IPS DF 19.7 (cell line): Measurements from ENCODE around the gene CHAT.

Experiments
- DNase-seq: peaks from one replicate; pipeline ENCODE4 v3.0.0-alpha.2; 2013; ENCODE audit warnings: low read depth, low spot score

CHAT gene

DNA sequence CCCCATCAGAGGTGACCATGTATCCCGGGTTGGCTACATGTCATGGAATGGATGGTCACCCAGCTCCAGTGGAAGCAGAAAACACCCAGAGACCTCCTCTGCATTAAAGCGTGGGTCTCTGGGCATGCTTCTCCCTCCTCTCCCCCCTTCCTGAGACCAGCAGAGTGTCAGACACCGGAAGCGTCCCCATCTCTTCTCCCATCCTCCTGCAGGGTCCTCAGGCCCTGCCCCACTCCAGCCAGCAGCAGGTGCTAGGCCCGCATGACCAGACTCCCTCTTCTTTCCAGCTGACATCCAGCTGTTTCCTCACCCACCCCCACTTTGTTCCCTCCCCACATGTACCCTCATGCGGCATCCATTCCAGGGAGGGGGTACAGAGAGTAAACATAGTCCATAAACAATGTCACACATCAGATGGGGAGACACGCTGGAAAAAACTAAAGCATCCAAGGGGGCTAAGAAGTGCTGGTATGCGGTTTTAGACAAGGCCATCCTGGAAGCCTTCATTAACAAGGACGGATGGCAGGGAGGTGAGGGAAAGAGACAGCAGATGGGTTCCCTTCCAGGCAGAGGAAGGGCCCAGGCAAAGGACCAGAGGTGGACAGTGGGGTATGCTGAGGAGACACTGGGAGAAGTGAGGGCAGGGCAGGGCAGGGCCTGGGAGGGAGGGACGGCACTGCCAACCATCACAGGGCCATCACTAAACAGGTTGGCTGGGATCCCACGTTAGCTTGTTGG is 16.2 kb upstream of the CHAT start:
- no peak for DNase-seq

DNA sequence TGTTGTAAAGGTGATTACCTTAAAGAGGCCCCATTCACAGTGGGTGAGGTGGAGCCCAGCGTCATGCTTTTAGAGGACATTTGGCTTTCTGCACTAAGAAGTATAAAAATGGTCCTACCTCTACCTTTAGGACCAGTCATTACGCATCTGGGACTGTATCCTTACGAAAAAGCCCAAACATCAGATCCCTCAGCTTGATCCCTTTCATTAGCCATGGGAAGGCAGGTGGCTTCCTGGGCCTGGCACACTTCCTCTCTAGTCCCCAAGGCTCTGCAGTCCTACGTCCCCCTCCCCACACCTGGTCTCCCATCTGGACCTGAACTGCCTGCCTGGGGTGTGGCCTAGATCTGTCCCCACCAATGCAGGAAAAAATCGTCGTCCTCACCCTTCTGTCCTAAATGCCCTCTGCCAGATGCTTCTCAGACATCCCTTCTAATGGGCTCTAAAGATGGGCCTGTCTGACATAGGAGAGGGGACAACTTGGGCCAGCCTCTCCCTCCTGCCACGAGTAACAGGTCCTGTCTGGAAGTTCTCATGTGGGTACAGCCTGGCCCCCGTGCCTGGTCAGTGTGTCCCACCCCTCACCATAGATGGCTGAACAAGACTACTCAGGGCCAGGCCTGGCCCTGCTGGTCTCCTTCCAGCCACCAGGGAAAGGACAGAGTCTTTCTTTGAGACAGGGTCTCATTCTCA is 15.5 kb upstream of the CHAT start:
- DNase-seq, result no peak

- no peak for DNase-seq
These were observed 14.9 kb upstream of the CHAT start for GRCh38 chr10:49598986-49599385.

- DNase-seq, result no peak
These were observed 14.3 kb upstream of the CHAT start for GRCh38 chr10:49599546-49599945.

DNA sequence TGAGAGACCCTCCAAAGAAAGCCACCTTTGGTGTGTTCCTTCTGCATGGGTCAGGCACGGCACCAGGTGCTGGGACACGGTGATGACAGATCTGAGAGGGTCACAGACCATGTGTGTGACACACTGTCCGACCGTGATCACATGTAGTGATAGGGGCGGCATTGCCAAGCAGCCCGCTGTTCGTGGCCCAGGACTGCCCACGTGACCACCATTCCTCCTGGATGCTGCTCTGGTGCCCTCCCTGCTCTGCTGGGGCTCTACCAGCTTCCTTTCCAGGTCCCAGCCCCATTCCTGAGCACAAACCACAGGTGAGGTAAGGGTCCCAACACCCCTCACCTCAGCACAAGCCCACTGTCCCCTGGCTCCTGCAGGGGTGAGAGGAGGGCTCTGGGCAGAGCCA is 13.8 kb upstream of the CHAT start:
- no peak for DNase-seq

GRCh38 chr10:49600781-49601400 is 12.9 kb upstream of the CHAT start:
- DNase-seq, result no peak

DNA sequence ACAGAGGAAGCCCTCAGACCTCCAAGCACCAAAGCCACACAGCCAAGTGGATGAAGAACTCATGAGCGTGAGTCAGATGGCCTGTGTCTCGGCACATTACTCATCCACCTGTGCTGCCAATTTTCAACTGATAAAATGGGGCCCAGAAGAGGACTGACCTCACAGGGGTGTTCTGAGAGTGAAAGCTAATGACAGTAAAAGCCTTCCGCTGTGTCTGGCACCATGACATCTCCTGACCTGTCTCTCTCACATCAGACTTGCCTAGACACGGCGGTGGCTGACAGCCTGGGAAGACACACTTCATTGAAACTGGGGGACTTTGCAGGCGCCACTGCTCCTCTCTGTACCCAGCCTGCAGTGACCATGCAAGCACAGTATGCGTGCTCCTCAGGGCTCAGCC is 12.0 kb upstream of the CHAT start:
- no peak for DNase-seq

- DNase-seq, result no peak
These were observed 11.3 kb upstream of the CHAT start for GRCh38 chr10:49602380-49603023.

GRCh38 chr10:49605216-49605938 is 8.5 kb upstream of the CHAT start:
- DNase-seq, result no peak

DNA sequence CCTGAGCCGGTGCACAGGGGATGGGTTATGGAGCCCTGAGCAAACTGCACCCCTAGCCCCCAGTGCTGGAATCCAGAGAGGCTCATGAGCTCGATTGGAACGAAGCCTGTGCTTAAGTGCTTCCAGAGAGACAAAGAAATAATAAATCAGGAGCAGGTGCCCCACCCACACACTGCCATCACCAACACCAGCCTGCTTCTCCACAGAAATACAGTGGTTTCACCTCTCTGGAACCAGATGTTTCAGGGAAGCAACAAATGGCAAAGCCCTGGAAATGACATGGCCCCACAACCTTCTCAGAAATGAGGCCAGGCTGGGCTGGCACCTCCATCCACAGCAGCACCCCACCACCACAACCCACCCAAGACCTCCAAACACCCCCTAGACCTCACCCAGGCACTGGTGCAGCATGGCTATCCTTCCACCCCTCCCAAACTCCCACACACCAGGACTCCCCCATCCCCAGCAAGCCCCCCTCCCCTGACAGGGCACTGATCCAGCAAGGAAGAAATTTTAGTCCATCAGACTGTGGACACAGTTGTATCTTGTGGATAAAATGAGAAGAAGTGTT is 7.8 kb upstream of the CHAT start:
- no peak for DNase-seq

- no peak for DNase-seq
These were observed 6.8 kb upstream of the CHAT start for GRCh38 chr10:49606981-49607535.

GRCh38 chr10:49608166-49609005 is 5.5 kb upstream of the CHAT start:
- DNase-seq, result no peak

- DNase-seq, result no peak
These were observed 4.9 kb upstream of the CHAT start for GRCh38 chr10:49609006-49609282.

GRCh38 chr10:49609283-49610113 is 4.3 kb upstream of the CHAT start:
- no peak for DNase-seq

GRCh38 chr10:49610114-49610457 is 3.8 kb upstream of the CHAT start, which contains the start of gene SLC18A3:
Gene SLC18A3 (plus strand): TSS chr10:49610310. CDS start chr10:49610741, 431 bp downstream.
- DNase-seq, result no peak

DNA sequence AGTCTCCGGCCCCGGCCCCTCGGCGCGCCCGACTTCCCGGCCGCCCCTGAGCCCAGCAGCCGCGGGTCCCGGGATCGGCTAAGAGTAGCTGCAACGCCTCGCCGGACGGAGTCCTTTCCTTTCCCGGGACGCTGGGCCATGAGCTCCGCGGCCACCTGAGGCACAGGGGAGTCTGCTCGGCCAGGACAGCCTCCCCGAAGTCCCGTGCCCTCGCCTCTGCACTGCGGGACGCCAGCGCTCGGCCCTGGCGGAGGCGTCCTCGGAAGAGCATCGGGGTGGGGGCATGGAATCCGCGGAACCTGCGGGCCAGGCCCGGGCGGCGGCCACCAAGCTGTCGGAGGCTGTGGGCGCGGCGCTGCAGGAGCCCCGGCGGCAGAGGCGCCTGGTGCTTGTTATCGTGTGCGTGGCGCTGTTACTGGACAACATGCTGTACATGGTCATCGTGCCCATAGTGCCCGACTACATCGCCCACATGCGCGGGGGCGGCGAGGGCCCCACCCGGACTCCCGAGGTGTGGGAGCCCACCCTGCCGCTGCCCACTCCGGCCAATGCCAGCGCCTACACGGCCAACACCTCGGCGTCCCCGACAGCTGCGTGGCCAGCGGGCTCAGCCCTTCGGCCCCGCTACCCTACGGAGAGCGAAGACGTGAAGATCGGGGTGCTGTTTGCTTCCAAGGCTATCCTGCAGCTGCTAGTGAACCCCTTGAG is 3.2 kb upstream of the CHAT start:
- no peak for DNase-seq

DNA sequence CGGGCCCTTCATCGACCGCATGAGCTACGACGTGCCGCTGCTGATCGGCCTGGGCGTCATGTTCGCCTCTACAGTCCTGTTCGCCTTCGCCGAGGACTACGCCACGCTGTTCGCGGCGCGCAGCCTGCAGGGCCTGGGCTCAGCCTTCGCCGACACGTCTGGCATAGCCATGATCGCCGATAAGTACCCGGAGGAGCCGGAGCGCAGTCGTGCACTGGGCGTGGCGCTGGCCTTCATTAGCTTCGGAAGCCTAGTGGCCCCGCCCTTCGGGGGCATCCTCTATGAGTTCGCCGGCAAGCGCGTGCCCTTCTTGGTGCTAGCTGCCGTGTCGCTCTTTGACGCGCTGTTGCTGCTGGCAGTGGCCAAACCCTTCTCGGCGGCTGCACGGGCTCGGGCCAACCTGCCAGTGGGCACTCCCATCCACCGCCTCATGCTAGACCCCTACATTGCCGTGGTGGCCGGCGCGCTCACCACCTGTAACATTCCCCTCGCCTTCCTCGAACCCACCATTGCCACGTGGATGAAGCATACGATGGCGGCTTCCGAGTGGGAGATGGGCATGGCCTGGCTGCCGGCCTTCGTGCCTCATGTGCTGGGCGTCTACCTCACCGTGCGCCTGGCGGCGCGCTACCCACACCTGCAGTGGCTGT is 2.5 kb upstream of the CHAT start:
- no peak for DNase-seq

DNA sequence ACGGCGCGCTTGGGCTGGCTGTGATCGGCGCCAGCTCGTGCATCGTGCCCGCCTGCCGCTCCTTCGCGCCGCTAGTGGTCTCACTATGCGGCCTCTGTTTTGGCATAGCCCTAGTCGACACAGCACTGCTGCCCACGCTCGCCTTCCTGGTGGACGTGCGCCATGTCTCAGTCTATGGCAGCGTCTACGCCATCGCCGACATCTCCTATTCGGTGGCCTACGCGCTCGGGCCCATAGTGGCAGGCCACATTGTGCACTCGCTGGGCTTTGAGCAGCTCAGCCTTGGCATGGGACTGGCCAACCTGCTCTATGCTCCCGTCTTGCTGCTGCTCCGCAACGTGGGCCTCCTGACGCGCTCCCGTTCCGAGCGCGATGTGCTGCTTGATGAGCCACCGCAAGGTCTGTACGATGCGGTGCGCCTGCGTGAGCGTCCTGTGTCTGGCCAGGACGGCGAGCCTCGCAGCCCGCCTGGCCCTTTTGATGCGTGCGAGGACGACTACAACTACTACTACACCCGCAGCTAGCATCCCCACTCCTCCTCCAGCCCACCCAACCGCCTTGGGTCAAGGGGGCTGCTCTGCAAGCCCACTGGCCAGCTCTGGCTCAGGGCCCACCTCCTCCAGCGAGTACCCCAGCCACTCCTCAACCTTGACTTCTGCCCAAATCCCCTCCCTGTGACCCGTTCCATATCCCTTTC is 1.9 kb upstream of the CHAT start:
- DNase-seq, result no peak
